HEK293 (cell line): ENCODE data around the gene MUC2.

Experiments used
- CTCF ChIA-PET: fragments of 350-600 bp; formaldehyde crosslinking; extraction: SDS; loops from one replicate; lab custom pipeline; 2021; ENCODE audit warnings: antibody characterized with exemption; lab: Yijun Ruan, JAX
- POLR2A ChIA-PET: fragments of 300-600 bp; formaldehyde crosslinking; extraction: SDS; loops from one replicate; lab custom pipeline; 2020; ENCODE audit warnings: antibody characterized with exemption, inconsistent platforms; lab: Yijun Ruan, JAX
- H3K27ac ChIP-seq: fragments of 200-500 bp; sonication (Bioruptor generic); 2 replicates; pipeline ENCODE4 v1.5.1; 2014; ENCODE audit warnings: low read depth, low read length, control low read depth, inconsistent platforms; ENCODE audit errors: extremely low read depth
- H3K36me3 ChIP-seq, 2 experiments: fragments of 200-500 bp in 1 of 2; sonication (Bioruptor generic) in 1 of 2; 1 replicate in 1 of 2; 2 replicates in 1 of 2; pipeline ENCODE4 v1.5.1; 2014 to 2017; ENCODE audit warnings: inconsistent platforms in 2 of 2, low read length in 2 of 2; ENCODE audit not compliant: control insufficient read depth in 2 of 2, insufficient read depth in 1 of 2
- H3K4me1 ChIP-seq: fragments of 200-500 bp; sonication (Bioruptor generic); 2 replicates; pipeline ENCODE4 v1.5.1; 2014; ENCODE audit warnings: mild to moderate bottlenecking, low read length, inconsistent platforms; ENCODE audit not compliant: control insufficient read depth, insufficient read depth
- H3K4me3 ChIP-seq: 2 replicates; pipeline ENCODE4 v1.5.1; 2011; ENCODE audit warnings: low read depth, mild to moderate bottlenecking, control low read depth, low read length, moderate library complexity
- H3K9me3 ChIP-seq: fragments of 200-500 bp; sonication (Bioruptor generic); 2 replicates; pipeline ENCODE4 v1.5.1; 2014; ENCODE audit warnings: low read depth, low read length, inconsistent platforms; ENCODE audit not compliant: control insufficient read depth, insufficient read depth
- IKZF3 ChIP-seq: fragments of 450-650 bp; IDR thresholded peaks from 2 replicates; pipeline ENCODE4 v1.5.0; 2018; ENCODE audit warnings: missing biosample characterization, mild to moderate bottlenecking, missing genetic modification characterization, moderate library complexity
- KLF8 ChIP-seq: fragments of 450-650 bp; formaldehyde crosslinking; IDR thresholded peaks from 2 replicates; pipeline ENCODE4 v1.5.1; 2016; ENCODE audit warnings: missing biosample characterization, missing genetic modification characterization
- SCRT1 ChIP-seq: fragments of 450-650 bp; formaldehyde crosslinking; IDR thresholded peaks from 2 replicates; pipeline ENCODE4 v1.5.1; 2016; ENCODE audit warnings: missing biosample characterization, missing genetic modification characterization, borderline replicate concordance
- WT1 ChIP-seq: fragments of 450-650 bp; formaldehyde crosslinking; IDR thresholded peaks from 2 replicates; pipeline ENCODE4 v1.5.1; 2016; ENCODE audit warnings: missing biosample characterization, missing genetic modification characterization
- ZBTB49 ChIP-seq: fragments of 450-650 bp; formaldehyde crosslinking; IDR thresholded peaks from 2 replicates; pipeline ENCODE4 v1.5.1; 2016; ENCODE audit warnings: missing biosample characterization, missing genetic modification characterization, low read depth
- ZEB2 ChIP-seq: fragments of 450-650 bp; formaldehyde crosslinking; IDR thresholded peaks from 2 replicates; pipeline ENCODE4 v1.5.1; 2016; ENCODE audit warnings: missing biosample characterization, missing genetic modification characterization
- ZIC2 ChIP-seq: fragments of 450-650 bp; formaldehyde crosslinking; IDR thresholded peaks from 2 replicates; pipeline ENCODE4 v1.5.1; 2016; ENCODE audit warnings: missing biosample characterization, missing genetic modification characterization
- ZNF133 ChIP-seq: fragments of 450-650 bp; formaldehyde crosslinking; IDR thresholded peaks from 2 replicates; pipeline ENCODE4 v1.5.1; 2016; ENCODE audit warnings: missing biosample characterization, missing genetic modification characterization
- ZNF140 ChIP-seq: fragments of 450-650 bp; formaldehyde crosslinking; IDR thresholded peaks from 2 replicates; pipeline ENCODE4 v1.5.1; 2016; ENCODE audit warnings: missing biosample characterization, missing genetic modification characterization
- ZNF202 ChIP-seq: fragments of 450-650 bp; formaldehyde crosslinking; IDR thresholded peaks from 2 replicates; pipeline ENCODE4 v1.5.1; 2016; ENCODE audit warnings: missing biosample characterization, missing genetic modification characterization, borderline replicate concordance
- ZNF214 ChIP-seq: fragments of 450-650 bp; formaldehyde crosslinking; IDR thresholded peaks from 2 replicates; pipeline ENCODE4 v1.5.1; 2017; ENCODE audit warnings: missing biosample characterization, mild to moderate bottlenecking, missing genetic modification characterization, borderline replicate concordance
- ZNF248 ChIP-seq: fragments of 450-650 bp; formaldehyde crosslinking; IDR thresholded peaks from 2 replicates; pipeline ENCODE4 v1.5.1; 2017; ENCODE audit warnings: missing biosample characterization, missing genetic modification characterization
- ZNF266 ChIP-seq: fragments of 450-650 bp; formaldehyde crosslinking; IDR thresholded peaks from 2 replicates; pipeline ENCODE4 v1.5.1; 2016; ENCODE audit warnings: missing biosample characterization, missing genetic modification characterization, low read depth
- ZNF529 ChIP-seq: fragments of 450-650 bp; formaldehyde crosslinking; IDR thresholded peaks from 2 replicates; pipeline ENCODE4 v1.5.1; 2017; ENCODE audit warnings: missing genetic modification characterization, missing biosample characterization; ENCODE audit not compliant: insufficient replicate concordance
- ZNF677 ChIP-seq: fragments of 450-650 bp; IDR thresholded peaks from 2 replicates; pipeline ENCODE4 v1.5.0; 2018; ENCODE audit warnings: missing biosample characterization, mild to moderate bottlenecking, missing genetic modification characterization, moderate library complexity
- ZNF747 ChIP-seq: fragments of 450-650 bp; formaldehyde crosslinking; IDR thresholded peaks from 2 replicates; pipeline ENCODE4 v1.5.1; 2016; ENCODE audit warnings: missing biosample characterization, missing genetic modification characterization
- ZNF843 ChIP-seq: fragments of 450-650 bp; formaldehyde crosslinking; IDR thresholded peaks from 2 replicates; pipeline ENCODE4 v1.5.1; 2016; ENCODE audit warnings: missing biosample characterization, missing genetic modification characterization
- TF ChIP-seq, protein P1 (sequence below): fragments of 450-650 bp; formaldehyde crosslinking; IDR thresholded peaks from 2 replicates; pipeline ENCODE4 v1.5.1; 2017; ENCODE audit warnings: missing biosample characterization, missing genetic modification characterization
- TF ChIP-seq, protein P2 (sequence below): fragments of 450-650 bp; formaldehyde crosslinking; IDR thresholded peaks from 2 replicates; pipeline ENCODE4 v1.5.1; 2016; ENCODE audit warnings: missing biosample characterization, missing genetic modification characterization

MUC2 gene

DNA sequence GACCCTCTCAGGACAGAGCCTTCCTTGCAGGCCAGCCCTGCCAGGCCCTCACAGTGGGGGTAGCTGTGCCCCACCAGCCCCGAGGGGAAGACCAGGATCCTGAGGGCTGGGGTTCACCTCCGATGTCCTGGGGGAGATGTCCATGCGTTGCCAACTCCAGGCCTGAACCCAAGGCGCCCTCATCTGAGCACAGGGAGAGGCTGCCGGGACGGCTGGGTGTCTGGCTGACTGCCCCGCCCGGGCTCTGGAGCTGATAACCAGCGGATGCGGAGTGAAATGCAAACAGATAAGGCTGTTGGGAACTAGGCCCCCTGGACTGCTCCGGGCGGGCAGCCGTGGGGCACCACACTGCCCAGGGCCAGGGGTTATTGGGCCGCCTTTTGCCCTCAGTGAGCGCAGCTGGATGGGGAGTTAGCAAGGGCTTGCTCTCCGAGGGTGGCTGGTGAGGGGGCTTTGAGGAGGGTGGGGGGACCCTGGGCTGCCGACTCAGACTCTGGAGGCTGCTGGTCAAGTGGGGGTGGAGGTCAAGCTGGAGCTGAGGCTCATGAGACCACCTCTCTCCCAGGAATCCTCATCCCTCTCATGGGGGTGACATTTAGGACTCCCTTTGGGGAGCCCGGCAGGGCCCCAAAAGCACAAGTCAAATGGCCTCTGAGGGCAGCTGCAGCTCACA is 32.6 kb upstream of the MUC2 start:
- H3K36me3 ChIP-seq: no peaks in the 10 kb centered on the region
- TF ChIP-seq ZIC2 (tag by site-specific recombination): no peak; the same call in 1 of the 2 replicates
- TF ChIP-seq ZNF202 (tag by site-specific recombination): no peak
- no peak for TF ChIP-seq IKZF3
- TF ChIP-seq ZBTB49: no peak
- TF ChIP-seq ZNF747 (tag by site-specific recombination): no peak
- TF ChIP-seq ZNF529 (tag by site-specific recombination): no peak
- TF ChIP-seq ZNF843 (tag by site-specific recombination): no peak
- no peak for TF ChIP-seq SCRT1
- TF ChIP-seq ZEB2 (tag by site-specific recombination): no peak
- H3K9me3 ChIP-seq: no peaks in the 10 kb centered on the region
- H3K4me1 ChIP-seq: no peaks in the 10 kb centered on the region
- ChIA-PET CTCF (interaction anchor here (0.8 to 1.3 kb wide), 3 partner anchors 9 to 34 kb away, joined by 3 to 6 read pairs (median 6); no protein-coding TSS in a partner anchor), POLR2A (interaction anchor here (0.6 kb wide), 1 partner anchor 125 kb away, joined by 5 read pairs; no protein-coding TSS in a partner anchor)
- no peak overlapping the region for H3K4me3 ChIP-seq
- no peak overlapping the region for H3K27ac ChIP-seq

DNA sequence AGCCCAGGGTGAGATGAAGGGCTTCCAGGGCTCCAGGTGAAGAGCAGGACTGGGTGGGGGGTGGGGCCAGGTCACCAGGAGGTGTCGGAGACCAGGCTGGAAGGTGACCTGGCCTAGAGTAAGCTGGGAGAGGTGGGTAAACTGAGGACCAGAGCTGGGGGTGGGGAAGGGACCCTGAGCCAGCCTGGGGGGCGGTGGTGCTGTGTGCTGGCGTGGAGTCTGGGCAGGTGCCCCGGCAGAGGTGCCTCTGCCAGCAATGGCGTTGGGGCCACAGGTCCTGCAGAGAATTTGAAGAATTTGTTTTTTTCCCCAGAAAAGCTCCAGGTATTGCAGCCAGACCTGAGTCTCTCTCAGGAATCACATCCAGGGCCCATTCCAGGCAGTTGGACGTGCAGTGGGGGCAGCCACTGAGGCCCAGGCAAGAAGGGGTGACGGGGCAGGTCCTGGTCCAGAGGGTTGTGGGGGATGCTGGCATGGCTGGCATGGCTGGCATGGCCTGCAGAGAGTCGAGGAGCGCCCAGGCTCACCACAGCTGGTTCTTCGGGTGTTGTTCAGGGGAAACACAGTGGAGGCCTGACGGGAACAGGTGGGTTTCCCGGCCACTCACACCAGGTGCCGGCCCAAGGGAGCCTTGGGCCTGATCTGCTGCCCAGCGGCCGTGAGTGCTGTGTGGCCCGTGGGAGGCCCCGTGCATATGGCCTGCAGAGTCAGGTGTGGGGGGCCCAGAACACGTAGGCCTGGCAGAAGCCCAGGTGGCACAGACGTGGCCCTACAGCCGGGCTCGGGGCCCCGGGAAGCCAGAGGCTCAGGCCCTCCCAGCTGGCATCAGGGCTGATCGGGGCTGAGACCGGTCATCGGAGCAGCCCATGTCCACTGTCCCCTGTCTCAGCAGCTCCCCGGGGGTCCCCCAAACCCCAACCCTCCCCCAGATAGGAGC is 31.8 kb upstream of the MUC2 start:
- H3K4me3 ChIP-seq: no peak overlapping the region
- H3K27ac ChIP-seq: no peak overlapping the region
- TF ChIP-seq, protein P1, sequence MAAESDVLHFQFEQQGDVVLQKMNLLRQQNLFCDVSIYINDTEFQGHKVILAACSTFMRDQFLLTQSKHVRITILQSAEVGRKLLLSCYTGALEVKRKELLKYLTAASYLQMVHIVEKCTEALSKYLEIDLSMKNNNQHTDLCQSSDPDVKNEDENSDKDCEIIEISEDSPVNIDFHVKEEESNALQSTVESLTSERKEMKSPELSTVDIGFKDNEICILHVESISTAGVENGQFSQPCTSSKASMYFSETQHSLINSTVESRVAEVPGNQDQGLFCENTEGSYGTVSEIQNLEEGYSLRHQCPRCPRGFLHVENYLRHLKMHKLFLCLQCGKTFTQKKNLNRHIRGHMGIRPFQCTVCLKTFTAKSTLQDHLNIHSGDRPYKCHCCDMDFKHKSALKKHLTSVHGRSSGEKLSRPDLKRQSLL (tag by site-specific recombination): no peak
- TF ChIP-seq ZNF140 (no peak), ZNF248 (no peak), ZNF677 (tag by site-specific recombination) (no peak), KLF8 (tag by site-specific recombination) (no peak), WT1 (tag by site-specific recombination) (no peak), ZNF266 (tag by site-specific recombination) (no peak), ZNF133 (tag by site-specific recombination) (no peak), ZNF214 (no peak)
- TF ChIP-seq, protein P2, sequence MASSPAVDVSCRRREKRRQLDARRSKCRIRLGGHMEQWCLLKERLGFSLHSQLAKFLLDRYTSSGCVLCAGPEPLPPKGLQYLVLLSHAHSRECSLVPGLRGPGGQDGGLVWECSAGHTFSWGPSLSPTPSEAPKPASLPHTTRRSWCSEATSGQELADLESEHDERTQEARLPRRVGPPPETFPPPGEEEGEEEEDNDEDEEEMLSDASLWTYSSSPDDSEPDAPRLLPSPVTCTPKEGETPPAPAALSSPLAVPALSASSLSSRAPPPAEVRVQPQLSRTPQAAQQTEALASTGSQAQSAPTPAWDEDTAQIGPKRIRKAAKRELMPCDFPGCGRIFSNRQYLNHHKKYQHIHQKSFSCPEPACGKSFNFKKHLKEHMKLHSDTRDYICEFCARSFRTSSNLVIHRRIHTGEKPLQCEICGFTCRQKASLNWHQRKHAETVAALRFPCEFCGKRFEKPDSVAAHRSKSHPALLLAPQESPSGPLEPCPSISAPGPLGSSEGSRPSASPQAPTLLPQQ (tag by site-specific recombination): no peak
- POLR2A ChIA-PET: no interaction called here
- no peaks in the 10 kb centered on the region for H3K4me1 ChIP-seq
- H3K36me3 ChIP-seq: no peaks in the 10 kb centered on the region
- H3K9me3 ChIP-seq: no peaks in the 10 kb centered on the region
- CTCF ChIA-PET: interaction anchor here (0.8 to 1.0 kb wide), 2 partner anchors 8 to 35 kb away, joined by 3 to 6 read pairs; no protein-coding TSS in a partner anchor
